H1 (cell line): ENCODE results near the gene KLHL10. TPM values are rescaled to one million over a fixed set of nuclear protein-coding genes. Genes with fewer than 3 reads are reported as not detected.
A peak's percentile ranks its signal among the peaks of the same experiment; 100 is the strongest.

Source experiments
- BACH1 ChIP-seq: IDR thresholded peaks from 2 replicates; pipeline ENCODE4 v1.6.1; 2012; ENCODE audit warnings: low read length, improper control_type of control experiment
- RNF2 ChIP-seq: fragments of 200-900, 300-1000 bp; sonication (generic); IDR thresholded peaks from 2 replicates; pipeline ENCODE4 v1.7.1; 2016; ENCODE audit warnings: borderline replicate concordance, low read depth, mild to moderate bottlenecking, antibody characterized with exemption, low read length; ENCODE audit not compliant: poor library complexity, severe bottlenecking; ENCODE audit errors: missing control alignments
- SRF ChIP-seq: IDR thresholded peaks from 2 replicates; pipeline ENCODE4 v1.6.1; 2011; ENCODE audit warnings: mild to moderate bottlenecking, low read depth, low read length, moderate library complexity
- ZNF274 ChIP-seq: IDR thresholded peaks from 2 replicates; pipeline ENCODE4 v1.7.0; 2012; ENCODE audit warnings: low read length, borderline replicate concordance; ENCODE audit errors: extremely low read depth
- polyA plus RNA-seq, 7 experiments: library from polyadenylated mRNA; depleted of rRNA in 3 of 7; stranded (reverse) in 5 of 7; unstranded in 2 of 7; fragments of >200 nt in 5 of 7; fragments of 200-250 nt in 2 of 7; gene quantifications; 1 replicate in 5 of 7; 2 replicates in 1 of 7; 4 replicates in 1 of 7; pipeline versions ENCODE4 v1.2.1 to v1.2.3, GENCODE V29; 2011 to 2013; ENCODE audit warnings: missing spikeins in 2 of 7, mixed read lengths in 2 of 7
- total RNA-seq: library from RNA; stranded (reverse); fragmentation: NEBNext Ultra II Directional; extraction: Animal tissue kit (Norgen Biotek cat#: 25700); gene quantifications from 2 replicates; pipeline ENCODE4 v1.2.1, GENCODE V29; 2021
- TF ChIP-seq, protein P1 (sequence below): fragments of 300-600 bp; sonication (generic); IDR thresholded peaks from 2 replicates; pipeline ENCODE4 v1.7.1; 2012; ENCODE audit warnings: low read length, moderate library complexity, mild to moderate bottlenecking, inconsistent platforms; ENCODE audit not compliant: insufficient replicate concordance
- TF ChIP-seq, protein P2 (sequence below): IDR thresholded peaks from 2 replicates; pipeline ENCODE4 v1.6.1; 2012; ENCODE audit warnings: inconsistent platforms

KLHL10 gene
- total and polyA plus RNA-seq, 2 of the 8 experiments (the other 6 are each of a cell fraction or from before 2014, with no cell fraction given), result 0.19 to 0.26 TPM

DNA sequence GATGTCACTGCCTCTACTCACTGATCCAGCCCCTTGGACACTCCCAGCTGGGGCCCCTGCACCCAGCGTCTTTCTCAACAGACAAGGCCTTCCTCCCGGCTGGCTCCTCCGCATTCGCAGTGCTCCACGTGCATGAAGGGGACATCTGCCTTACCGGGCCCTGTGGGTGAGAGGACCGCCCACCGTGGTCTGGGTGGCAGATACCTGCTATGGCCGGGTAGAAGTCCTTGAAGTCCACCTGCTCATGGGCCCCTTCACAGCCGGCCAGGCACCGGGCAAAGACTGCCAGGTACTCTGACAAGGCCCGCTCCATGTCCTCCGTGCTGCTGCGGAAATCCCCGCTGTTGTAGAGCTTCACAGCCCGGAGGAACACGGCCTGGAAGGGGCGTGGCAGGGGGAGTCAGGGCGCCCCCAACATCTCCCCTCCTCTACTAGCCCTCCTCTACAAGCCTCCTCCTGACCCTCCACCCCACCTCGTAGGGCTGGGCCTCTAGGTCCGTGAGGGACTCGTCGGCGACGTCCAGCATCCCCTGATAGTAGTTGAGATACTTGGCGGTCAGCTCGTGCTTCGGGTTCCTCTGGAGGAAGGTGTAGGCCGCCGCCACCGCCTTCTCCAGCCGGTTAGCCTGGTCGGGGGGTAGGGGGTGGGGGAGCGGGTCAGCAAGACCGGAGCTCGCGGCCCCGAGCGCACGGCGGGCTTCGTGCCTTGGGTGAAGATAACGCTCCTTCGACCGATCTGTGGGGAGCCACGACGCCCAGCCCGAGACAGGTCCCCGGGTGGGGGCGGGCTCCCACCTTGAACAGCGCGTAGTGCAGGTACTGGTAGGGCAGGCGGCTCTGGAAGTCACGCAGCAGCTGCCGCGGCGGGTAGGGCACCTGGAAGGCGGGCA, 26.7 kb upstream of the KLHL10 start (continued):
- TF ChIP-seq, protein P1, sequence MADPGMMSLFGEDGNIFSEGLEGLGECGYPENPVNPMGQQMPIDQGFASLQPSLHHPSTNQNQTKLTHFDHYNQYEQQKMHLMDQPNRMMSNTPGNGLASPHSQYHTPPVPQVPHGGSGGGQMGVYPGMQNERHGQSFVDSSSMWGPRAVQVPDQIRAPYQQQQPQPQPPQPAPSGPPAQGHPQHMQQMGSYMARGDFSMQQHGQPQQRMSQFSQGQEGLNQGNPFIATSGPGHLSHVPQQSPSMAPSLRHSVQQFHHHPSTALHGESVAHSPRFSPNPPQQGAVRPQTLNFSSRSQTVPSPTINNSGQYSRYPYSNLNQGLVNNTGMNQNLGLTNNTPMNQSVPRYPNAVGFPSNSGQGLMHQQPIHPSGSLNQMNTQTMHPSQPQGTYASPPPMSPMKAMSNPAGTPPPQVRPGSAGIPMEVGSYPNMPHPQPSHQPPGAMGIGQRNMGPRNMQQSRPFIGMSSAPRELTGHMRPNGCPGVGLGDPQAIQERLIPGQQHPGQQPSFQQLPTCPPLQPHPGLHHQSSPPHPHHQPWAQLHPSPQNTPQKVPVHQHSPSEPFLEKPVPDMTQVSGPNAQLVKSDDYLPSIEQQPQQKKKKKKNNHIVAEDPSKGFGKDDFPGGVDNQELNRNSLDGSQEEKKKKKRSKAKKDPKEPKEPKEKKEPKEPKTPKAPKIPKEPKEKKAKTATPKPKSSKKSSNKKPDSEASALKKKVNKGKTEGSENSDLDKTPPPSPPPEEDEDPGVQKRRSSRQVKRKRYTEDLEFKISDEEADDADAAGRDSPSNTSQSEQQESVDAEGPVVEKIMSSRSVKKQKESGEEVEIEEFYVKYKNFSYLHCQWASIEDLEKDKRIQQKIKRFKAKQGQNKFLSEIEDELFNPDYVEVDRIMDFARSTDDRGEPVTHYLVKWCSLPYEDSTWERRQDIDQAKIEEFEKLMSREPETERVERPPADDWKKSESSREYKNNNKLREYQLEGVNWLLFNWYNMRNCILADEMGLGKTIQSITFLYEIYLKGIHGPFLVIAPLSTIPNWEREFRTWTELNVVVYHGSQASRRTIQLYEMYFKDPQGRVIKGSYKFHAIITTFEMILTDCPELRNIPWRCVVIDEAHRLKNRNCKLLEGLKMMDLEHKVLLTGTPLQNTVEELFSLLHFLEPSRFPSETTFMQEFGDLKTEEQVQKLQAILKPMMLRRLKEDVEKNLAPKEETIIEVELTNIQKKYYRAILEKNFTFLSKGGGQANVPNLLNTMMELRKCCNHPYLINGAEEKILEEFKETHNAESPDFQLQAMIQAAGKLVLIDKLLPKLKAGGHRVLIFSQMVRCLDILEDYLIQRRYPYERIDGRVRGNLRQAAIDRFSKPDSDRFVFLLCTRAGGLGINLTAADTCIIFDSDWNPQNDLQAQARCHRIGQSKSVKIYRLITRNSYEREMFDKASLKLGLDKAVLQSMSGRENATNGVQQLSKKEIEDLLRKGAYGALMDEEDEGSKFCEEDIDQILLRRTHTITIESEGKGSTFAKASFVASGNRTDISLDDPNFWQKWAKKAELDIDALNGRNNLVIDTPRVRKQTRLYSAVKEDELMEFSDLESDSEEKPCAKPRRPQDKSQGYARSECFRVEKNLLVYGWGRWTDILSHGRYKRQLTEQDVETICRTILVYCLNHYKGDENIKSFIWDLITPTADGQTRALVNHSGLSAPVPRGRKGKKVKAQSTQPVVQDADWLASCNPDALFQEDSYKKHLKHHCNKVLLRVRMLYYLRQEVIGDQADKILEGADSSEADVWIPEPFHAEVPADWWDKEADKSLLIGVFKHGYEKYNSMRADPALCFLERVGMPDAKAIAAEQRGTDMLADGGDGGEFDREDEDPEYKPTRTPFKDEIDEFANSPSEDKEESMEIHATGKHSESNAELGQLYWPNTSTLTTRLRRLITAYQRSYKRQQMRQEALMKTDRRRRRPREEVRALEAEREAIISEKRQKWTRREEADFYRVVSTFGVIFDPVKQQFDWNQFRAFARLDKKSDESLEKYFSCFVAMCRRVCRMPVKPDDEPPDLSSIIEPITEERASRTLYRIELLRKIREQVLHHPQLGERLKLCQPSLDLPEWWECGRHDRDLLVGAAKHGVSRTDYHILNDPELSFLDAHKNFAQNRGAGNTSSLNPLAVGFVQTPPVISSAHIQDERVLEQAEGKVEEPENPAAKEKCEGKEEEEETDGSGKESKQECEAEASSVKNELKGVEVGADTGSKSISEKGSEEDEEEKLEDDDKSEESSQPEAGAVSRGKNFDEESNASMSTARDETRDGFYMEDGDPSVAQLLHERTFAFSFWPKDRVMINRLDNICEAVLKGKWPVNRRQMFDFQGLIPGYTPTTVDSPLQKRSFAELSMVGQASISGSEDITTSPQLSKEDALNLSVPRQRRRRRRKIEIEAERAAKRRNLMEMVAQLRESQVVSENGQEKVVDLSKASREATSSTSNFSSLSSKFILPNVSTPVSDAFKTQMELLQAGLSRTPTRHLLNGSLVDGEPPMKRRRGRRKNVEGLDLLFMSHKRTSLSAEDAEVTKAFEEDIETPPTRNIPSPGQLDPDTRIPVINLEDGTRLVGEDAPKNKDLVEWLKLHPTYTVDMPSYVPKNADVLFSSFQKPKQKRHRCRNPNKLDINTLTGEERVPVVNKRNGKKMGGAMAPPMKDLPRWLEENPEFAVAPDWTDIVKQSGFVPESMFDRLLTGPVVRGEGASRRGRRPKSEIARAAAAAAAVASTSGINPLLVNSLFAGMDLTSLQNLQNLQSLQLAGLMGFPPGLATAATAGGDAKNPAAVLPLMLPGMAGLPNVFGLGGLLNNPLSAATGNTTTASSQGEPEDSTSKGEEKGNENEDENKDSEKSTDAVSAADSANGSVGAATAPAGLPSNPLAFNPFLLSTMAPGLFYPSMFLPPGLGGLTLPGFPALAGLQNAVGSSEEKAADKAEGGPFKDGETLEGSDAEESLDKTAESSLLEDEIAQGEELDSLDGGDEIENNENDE, result no peak
- TF ChIP-seq BACH1 (no peak), SRF (no peak), ZNF274 (no peak), RNF2 (no peak)
- TF ChIP-seq, protein P2, sequence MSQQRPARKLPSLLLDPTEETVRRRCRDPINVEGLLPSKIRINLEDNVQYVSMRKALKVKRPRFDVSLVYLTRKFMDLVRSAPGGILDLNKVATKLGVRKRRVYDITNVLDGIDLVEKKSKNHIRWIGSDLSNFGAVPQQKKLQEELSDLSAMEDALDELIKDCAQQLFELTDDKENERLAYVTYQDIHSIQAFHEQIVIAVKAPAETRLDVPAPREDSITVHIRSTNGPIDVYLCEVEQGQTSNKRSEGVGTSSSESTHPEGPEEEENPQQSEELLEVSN, result peak; percentile 55; the same call in 1 of the 2 replicates
